Measurements from ENCODE around the gene PDE8B. TPM values are rescaled to one million over a fixed set of nuclear protein-coding genes. Genes with fewer than 3 reads are reported as not detected.
"Not testable (repeated sequence)": the region's sequence is repeated elsewhere in the genome, so short reads cannot be mapped to it uniquely, and the experiment has no call there.

The PDE8B gene
- total RNA-seq, 1 donor from 2014 or later, result 5.5 TPM

- ATAC-seq, result no peak
- DNase-seq (ENCODE audit: low spot score), result no peak
These were observed 144.6 kb downstream of the PDE8B start for GRCh38 chr5:77355080-77355479.

GRCh38 chr5:77355751-77356150 lies 145.3 kb downstream of the PDE8B start:
- DNase-seq (ENCODE audit: low spot score) (peak; percentile 60), ATAC-seq (peak; percentile 80)

GRCh38 chr5:77356740-77357139 lies 146.3 kb downstream of the PDE8B start:
- DNase-seq (ENCODE audit: low spot score), result no peak
- no peak for ATAC-seq

GRCh38 chr5:77358255-77359205 lies 148.1 kb downstream of the PDE8B start:
- ATAC-seq, result no peak
- no peak for DNase-seq (ENCODE audit: low spot score)

GRCh38 chr5:77359231-77359630 lies 148.8 kb downstream of the PDE8B start:
- ATAC-seq, result no peak
- DNase-seq (ENCODE audit: low spot score), result no peak

GRCh38 chr5:77360381-77360780 lies 149.9 kb downstream of the PDE8B start:
- ATAC-seq, result no peak
- DNase-seq (ENCODE audit: low spot score), result no peak

GRCh38 chr5:77360973-77361372 lies 150.5 kb downstream of the PDE8B start:
- no peak for ATAC-seq
- no peak for DNase-seq (ENCODE audit: low spot score)

GRCh38 chr5:77366717-77367500 lies 156.4 kb downstream of the PDE8B start:
- ATAC-seq (no peak), DNase-seq (ENCODE audit: low spot score) (no peak)

GRCh38 chr5:77367741-77368140 lies 157.3 kb downstream of the PDE8B start:
- ATAC-seq (no peak), DNase-seq (ENCODE audit: low spot score) (no peak)

- DNase-seq (ENCODE audit: low spot score) (no peak), ATAC-seq (no peak)
These were observed 157.9 kb downstream of the PDE8B start for GRCh38 chr5:77368367-77368766.

GRCh38 chr5:77369566-77369965 lies 159.1 kb downstream of the PDE8B start:
- no peak for ATAC-seq
- no peak for DNase-seq (ENCODE audit: low spot score)

GRCh38 chr5:77374686-77375085 lies 164.2 kb downstream of the PDE8B start:
- no peak for ATAC-seq

GRCh38 chr5:77376609-77377300 lies 166.3 kb downstream of the PDE8B start:
- ATAC-seq, result no peak
- DNase-seq (ENCODE audit: low spot score), result no peak

More at GRCh38 chr5:77374686-77375085, 164.2 kb downstream of the PDE8B start:
- DNase-seq (ENCODE audit: low spot score), result no peak

GRCh38 chr5:77379558-77380061 lies 169.1 kb downstream of the PDE8B start:
- DNase-seq (ENCODE audit: low spot score) (no peak), ATAC-seq (no peak)

GRCh38 chr5:77380636-77381035 lies 170.2 kb downstream of the PDE8B start:
- DNase-seq (ENCODE audit: low spot score), result no peak

GRCh38 chr5:77383336-77383735 lies 172.9 kb downstream of the PDE8B start:
- DNase-seq (ENCODE audit: low spot score); ATAC-seq: not testable (repeated sequence)

More at GRCh38 chr5:77380636-77381035, 170.2 kb downstream of the PDE8B start:
- no peak for ATAC-seq

GRCh38 chr5:77386340-77386739 lies 175.9 kb downstream of the PDE8B start:
- not testable (repeated sequence) for DNase-seq (ENCODE audit: low spot score); ATAC-seq

GRCh38 chr5:77389746-77390145 lies 179.3 kb downstream of the PDE8B start:
- DNase-seq (ENCODE audit: low spot score), result no peak
- ATAC-seq, result no peak

GRCh38 chr5:77390221-77390620 lies 179.7 kb downstream of the PDE8B start:
- DNase-seq (ENCODE audit: low spot score), result no peak
- peak; percentile 8 for ATAC-seq

GRCh38 chr5:77390795-77391194 lies 180.3 kb downstream of the PDE8B start:
- DNase-seq (ENCODE audit: low spot score) (peak; percentile 79), ATAC-seq (peak; percentile 89)

GRCh38 chr5:77391240-77391765 lies 180.8 kb downstream of the PDE8B start:
- no peak for DNase-seq (ENCODE audit: low spot score)
- peak; percentile 24 for ATAC-seq

Data from left lobe of liver (tissue), 2 donors.